Epithelial cell of alveolus of lung (primary cell): Measurements from ENCODE around the gene SHMT2. TPM values are rescaled to one million over a fixed set of nuclear protein-coding genes. Genes with fewer than 3 reads are reported as not detected.

ENCODE experiments used
- total RNA-seq: library from RNA; depleted of rRNA; stranded (reverse); fragments of >200 nt; gene quantifications from 2 replicates; pipeline ENCODE4 v1.2.1, GENCODE V29; 2015

Gene SHMT2
- total RNA-seq = 276 and 355 TPM in 2 replicates

DNA sequence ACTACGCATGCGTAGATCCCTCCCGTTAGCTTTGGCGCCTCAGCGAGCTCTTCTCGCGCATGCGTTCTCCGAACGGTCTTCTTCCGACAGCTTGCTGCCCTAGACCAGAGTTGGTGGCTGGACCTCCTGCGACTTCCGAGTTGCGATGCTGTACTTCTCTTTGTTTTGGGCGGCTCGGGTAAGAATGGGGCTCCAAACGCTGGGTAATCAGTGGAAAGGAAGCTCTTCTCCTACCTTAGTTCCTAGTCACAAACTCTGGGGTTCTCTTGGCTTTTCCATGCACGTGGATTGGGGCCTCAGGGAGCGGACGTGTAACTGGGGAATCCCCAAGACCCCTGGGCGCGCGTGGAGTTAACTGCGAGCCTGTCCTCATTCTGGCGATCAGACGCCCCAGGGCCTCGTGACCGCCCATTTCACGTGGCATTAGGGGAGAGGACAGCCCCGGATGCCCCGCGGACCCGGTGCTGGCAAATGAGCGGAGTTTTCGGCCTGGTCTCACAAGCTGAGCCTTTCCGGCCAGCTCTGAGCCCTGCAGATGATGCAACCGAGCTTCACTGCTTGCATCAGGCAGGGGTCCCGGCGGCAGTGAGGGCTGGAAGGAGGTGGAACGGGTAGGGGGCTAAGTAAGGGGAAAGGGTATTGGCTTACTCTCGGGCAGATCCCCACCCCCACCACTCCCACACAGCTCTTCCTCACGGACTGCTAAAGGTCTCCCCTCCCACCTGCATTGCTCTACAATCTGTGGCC is at the start of gene SHMT2:
Gene SHMT2, plus strand, starts transcription at position 78 of the 747 bp plus-strand sequence. Its CDS starts 68 bp downstream, at position 146.

DNA sequence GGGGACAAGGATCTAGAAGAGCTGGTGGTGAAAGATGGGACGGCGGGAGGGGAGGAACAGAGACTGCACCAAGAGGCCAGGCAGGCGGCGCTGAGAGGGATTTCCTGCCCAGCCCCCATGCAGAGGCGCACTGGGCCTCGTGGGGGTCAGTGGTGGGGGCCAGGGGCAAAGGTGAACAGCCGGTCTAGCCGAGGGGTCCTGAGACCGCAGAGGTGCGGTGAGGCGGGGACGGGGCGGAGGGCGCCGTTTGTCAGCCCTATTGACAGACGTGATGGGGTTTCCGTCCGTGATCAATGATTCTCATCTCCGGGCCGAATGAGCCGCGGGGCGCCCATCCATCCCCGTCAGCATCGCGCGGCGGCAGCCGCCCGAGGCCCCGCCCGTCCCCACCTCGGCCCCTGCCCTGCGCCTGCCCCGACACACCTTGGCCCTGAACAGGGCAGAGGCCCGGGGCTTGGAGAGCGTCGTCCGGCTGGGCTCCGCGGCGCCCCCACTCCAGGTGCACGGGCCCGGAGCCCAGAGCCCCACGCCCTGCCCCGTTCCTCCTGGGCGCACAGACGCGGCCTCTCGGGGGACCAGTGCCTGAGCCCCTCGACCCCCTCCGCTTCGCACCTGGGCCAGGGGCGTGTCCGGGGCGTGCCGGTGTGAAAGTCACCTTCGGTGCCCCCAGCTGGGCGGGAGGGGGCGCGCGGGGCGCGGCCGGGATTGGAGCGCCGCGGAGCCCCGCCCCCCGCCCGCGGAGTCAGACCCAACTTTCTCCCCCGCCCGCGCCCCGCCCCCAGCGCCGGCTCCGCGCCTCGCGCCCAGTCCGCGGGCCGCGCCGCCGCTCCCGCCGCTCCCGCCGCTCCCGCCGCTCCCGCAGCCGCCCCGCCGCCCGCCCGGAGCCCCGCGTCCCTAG is 13.2 kb upstream of the SHMT2 start, which contains the start of gene NXPH4:
Gene NXPH4, plus strand, starts transcription at position 781 of the 898 bp plus-strand sequence. CDS start 176 bp downstream, outside the sequence.

DNA sequence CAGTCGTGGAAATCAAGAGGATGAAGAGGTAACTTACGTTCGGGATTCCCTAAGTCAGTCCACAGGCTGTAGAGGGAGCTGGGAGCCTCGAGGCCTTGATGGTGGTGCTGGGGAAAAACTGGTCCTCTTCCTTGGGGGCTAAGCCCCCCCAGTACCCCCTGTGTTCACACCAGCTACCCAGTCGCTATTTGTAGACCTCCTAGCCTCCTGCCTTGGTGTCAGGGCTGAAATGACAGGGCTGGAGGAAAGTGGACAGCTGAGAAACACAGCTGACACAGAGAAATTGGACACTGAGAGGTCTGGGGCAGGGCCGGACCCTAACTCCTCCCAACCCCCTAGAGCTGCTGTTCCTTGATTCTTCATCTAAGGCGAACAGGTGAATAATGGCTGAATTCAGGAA is 21.4 kb downstream of the SHMT2 start, which contains the start of gene STAC3:
Gene STAC3, minus strand, starts transcription at position 232 of the 400 bp plus-strand sequence. CDS start 1,551 bp downstream, outside the sequence.

Other genes with a start within 250 kb of the SHMT2 start
- gene ZBTB39, start 223.2 kb upstream of the SHMT2 start, total RNA-seq = 3.9 and 5.7 TPM in 2 replicates
- not detected in 2 replicates for gene TAC3, start 213.2 kb upstream of the SHMT2 start, total RNA-seq
- under 0.01 TPM in 1 of 2 replicates, not detected in the other for gene MYO1A, start 179.6 kb upstream of the SHMT2 start, total RNA-seq
- 10.9 and 12.9 TPM in 2 replicates for gene NEMP1, start 150.9 kb upstream of the SHMT2 start, total RNA-seq
- gene NAB2, start 140.6 kb upstream of the SHMT2 start, total RNA-seq = 46.2 and 46.7 TPM in 2 replicates
- 57.8 and 98.8 TPM in 2 replicates for gene STAT6, start 118.3 kb upstream of the SHMT2 start, total RNA-seq
- 129 and 234 TPM in 2 replicates for gene LRP1, start 101.2 kb upstream of the SHMT2 start, total RNA-seq
- gene LRP1-AS, start 82.1 kb upstream of the SHMT2 start, total RNA-seq = not detected in 2 replicates
- 3.4 and 7.5 TPM in 2 replicates for gene NXPH4, start 12.9 kb upstream of the SHMT2 start, total RNA-seq
- 0.26 and 4.5 TPM in 2 replicates for gene STAC3, start 21.5 kb downstream of the SHMT2 start, total RNA-seq
- gene R3HDM2, start 201.3 kb downstream of the SHMT2 start, total RNA-seq = 20.2 and 33.9 TPM in 2 replicates
- gene INHBC, start 205.1 kb downstream of the SHMT2 start, total RNA-seq = not detected in 2 replicates
- 0.24 and 12.4 TPM in 2 replicates for gene INHBE, start 225.6 kb downstream of the SHMT2 start, total RNA-seq
- gene GLI1, start 230.1 kb downstream of the SHMT2 start, total RNA-seq = 2.7 and 4.9 TPM in 2 replicates